ENCODE results near the gene MAP4K4. TPM values are rescaled to one million over a fixed set of nuclear protein-coding genes. Genes with fewer than 3 reads are reported as not detected.

The MAP4K4 gene
- total RNA-seq, 2 donors from 2014 or later, result 69.1 to 71.5 TPM

DNA sequence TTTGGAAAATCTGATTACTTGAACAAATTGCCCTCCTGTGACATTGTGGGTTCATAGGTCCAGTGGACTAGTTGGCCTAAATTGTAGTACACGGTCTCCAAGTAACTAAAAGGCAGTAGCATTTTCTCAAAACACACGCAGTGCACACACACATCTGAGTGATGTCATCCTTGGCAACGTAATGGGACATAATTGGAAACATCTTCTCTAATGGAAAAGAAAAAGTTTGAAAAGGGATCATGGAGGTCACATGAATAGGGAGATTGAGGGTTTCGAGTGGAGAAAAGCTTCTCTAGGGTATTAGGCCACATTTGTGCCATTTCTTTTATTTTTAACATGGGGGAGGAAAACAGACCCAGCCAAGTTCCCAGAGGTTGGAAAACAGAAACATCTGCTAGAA is 93.3 kb downstream of the MAP4K4 start:
- Mint-ChIP-seq H3K4me3 (no peak overlapping the region), H3K4me1 (ENCODE audit: low read depth in 2 of 2) (peaks cover 33 to 43% of the 10 kb centered on the region in 2 donors), H3K36me3 (peaks cover 11% of the 10 kb centered on the region), H3K27me3 (no peaks in the 10 kb centered on the region), H3K9me3 (no peaks in the 10 kb centered on the region), H3K27ac (peak overlapping the region in 1 of 2 donors; percentile 13)
- no peak for DNase-seq (ENCODE audit: low spot score)
- ATAC-seq, result no peak

DNA sequence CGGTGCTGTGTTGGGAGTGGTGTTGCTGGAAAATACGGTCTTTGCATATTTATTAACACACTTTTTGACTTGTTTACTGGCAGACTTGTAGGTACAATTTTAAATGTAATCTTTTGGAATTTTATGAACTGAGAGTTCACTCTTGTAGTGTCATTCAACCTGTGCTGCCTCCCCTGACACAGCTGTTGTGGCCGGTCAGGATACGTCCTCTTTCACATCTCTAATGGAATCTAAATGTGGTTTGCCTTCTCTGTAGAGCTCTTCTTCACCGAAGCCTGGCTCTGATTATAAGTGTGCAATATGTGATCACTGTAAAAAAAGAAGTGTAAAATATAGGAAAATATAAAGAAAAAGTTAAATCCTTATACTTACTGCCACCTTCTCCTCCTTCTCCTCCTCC is 94.7 kb downstream of the MAP4K4 start:
- no peaks in the 10 kb centered on the region for H3K27me3 Mint-ChIP-seq
- no peak overlapping the region for H3K4me3 Mint-ChIP-seq
- H3K27ac Mint-ChIP-seq, result no peak overlapping the region
- H3K4me1 Mint-ChIP-seq (ENCODE audit: low read depth in 2 of 2), result peaks cover 31 to 41% of the 10 kb centered on the region in 2 donors
- ATAC-seq, result no peak
- H3K9me3 Mint-ChIP-seq, result no peaks in the 10 kb centered on the region
- H3K36me3 Mint-ChIP-seq, result peaks cover 11% of the 10 kb centered on the region
- DNase-seq (ENCODE audit: low spot score), result no peak

DNA sequence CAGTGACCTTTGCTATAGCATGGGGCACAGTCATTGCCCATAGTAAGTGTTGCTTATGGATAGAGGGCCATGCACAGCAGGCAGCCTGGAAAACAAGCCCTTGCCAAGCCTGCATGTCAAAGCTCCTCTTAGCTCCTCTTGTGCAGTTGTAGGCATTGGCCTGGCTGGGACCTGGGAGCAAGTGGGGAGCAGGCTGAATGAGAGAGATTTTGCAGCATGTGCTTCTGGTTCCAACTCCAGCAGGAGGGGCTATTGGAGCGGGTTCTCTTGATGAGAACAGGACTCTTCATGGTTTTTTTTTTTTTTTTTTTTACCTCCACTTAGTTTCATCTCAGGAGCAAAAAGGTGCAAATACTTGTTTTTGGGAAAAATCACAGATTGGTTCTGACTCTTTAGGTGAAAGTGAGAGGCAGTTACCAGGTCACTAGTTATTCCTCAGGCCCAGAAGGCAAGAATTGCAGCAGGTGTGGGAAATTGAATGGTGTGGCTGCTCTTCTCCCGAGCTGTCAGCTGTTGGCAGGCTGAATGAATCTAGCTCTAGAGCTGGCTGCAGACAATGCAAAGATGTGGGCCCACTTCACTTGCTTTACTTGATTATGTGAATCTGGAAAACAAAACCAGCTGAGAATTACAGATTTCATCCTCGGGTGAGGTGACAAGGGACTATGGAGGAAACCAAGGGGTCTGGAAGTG is 95.9 kb downstream of the MAP4K4 start:
- Mint-ChIP-seq H3K4me3 (no peak overlapping the region), H3K9me3 (no peaks in the 10 kb centered on the region), H3K36me3 (peaks cover 11% of the 10 kb centered on the region), H3K4me1 (ENCODE audit: low read depth in 2 of 2) (peaks cover 25 to 40% of the 10 kb centered on the region in 2 donors), H3K27ac (no peak overlapping the region), H3K27me3 (no peaks in the 10 kb centered on the region)
- DNase-seq (ENCODE audit: low spot score) (no peak), ATAC-seq (no peak)

DNA sequence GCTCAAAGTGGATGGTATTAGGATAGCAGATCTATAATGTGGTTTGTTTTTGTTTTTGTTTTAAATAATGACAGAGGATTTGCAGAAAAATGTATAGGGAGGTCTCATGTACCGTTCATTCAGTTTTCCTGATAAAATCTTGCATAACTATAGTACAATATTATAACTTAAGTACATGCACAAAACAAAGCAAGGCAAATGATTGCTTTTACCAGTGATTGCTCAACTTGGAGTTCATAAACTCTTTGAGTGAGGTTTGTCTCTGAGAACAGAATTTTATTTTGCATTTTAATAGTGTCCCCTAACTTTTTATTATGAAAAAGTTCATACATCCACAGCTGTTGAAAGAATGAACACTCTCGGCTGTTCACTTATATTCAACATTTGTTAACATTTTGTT is 96.6 kb downstream of the MAP4K4 start:
- peaks cover 11% of the 10 kb centered on the region for H3K36me3 Mint-ChIP-seq
- no peak overlapping the region for H3K27ac Mint-ChIP-seq

DNA sequence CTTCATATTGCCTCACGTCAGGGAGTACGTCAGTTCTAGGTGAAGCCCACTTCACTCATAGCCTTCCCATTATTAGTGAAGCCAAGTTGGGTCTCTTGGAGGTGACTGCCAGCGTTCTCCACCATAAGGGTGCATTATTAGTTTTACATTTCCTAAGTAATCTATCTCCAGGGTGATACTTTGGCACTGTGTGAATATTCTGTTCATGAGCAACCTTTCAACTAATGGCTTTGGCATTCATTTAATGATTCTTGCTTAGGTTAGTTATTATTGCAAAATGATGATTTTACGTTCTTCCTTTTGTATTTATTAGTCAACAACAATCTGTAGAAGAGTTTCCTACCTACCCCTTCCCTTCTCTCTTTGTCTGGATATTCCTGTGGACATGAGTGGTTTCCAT is 97.5 kb downstream of the MAP4K4 start:
- Mint-ChIP-seq H3K36me3 (peaks cover 9% of the 10 kb centered on the region), H3K27me3 (no peaks in the 10 kb centered on the region), H3K4me3 (no peak overlapping the region), H3K4me1 (ENCODE audit: low read depth in 2 of 2) (peaks cover 21 to 36% of the 10 kb centered on the region in 2 donors), H3K9me3 (no peaks in the 10 kb centered on the region), H3K27ac (no peak overlapping the region)
- ATAC-seq (no peak), DNase-seq (ENCODE audit: low spot score) (no peak)

More for the DNA sequence above, 96.6 kb downstream of the MAP4K4 start:
- Mint-ChIP-seq H3K9me3 (no peaks in the 10 kb centered on the region), H3K4me1 (ENCODE audit: low read depth in 2 of 2) (peaks cover 20 to 37% of the 10 kb centered on the region in 2 donors), H3K4me3 (no peak overlapping the region), H3K27me3 (no peaks in the 10 kb centered on the region)
- no peak for DNase-seq (ENCODE audit: low spot score)
- ATAC-seq, result no peak

DNA sequence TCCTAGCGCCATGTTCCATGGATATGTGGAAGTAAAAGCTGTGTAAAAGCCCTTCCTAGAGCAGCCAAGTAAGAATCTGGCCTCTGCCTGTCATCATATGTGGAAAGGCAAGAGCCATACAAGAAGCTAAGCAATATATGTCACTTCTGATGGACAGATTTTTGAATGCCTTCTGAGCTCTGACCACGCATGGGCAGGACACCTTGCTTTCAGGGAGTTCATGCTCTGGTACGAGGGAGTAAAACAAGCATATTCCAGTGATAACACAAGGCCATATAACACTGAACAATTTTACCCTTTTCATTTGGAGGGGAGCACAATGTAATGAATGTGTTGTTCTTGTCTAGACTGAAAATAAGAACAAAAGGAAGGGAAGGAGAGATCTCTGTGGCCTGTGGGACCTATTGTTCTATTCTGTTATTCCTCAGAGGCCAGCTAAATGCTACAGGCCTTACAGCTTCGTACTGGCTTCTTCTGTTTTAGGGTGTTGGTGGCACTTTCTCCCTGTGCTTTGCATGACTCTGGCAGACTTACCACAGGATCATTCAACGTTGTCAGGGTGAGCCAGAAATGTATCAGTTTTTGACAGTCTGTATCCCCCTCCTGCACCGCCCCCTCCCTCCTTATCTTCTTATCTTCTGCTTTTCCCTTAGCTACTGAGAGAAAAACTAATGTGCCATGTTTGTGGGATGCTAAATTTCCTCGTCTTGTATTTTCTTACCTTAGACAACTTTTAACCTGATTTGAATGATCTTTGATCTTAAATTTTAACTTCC is 99.5 kb downstream of the MAP4K4 start:
- DNase-seq (ENCODE audit: low spot score), result no peak
- Mint-ChIP-seq H3K9me3 (no peaks in the 10 kb centered on the region), H3K4me3 (no peak overlapping the region), H3K36me3 (no peaks in the 10 kb centered on the region), H3K4me1 (ENCODE audit: low read depth in 2 of 2) (peaks cover 29 to 31% of the 10 kb centered on the region in 2 donors), H3K27ac (no peak overlapping the region), H3K27me3 (no peaks in the 10 kb centered on the region)
- no peak for ATAC-seq

DNA sequence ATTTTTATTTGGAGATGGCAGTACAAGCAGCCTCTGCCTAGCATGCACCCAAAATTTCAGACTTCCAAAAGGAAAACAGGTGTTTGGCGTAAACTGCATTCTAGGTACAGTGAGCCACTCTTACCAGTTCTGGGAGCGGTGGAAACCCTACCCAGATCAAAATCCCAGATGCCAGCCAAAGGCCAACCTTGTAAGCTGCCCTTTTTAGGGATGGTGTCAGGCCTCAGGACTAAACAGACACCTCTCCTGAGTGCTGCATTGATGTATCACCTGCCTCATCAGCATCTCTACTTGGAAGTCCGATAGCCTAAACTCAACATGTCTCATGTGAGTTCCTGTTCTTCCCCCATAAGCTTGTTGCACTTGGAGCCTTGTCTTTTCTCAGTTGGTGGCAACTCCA is 104.0 kb downstream of the MAP4K4 start:
- Mint-ChIP-seq H3K27me3 (no peaks in the 10 kb centered on the region), H3K4me3 (no peak overlapping the region), H3K9me3 (no peaks in the 10 kb centered on the region), H3K36me3 (no peaks in the 10 kb centered on the region), H3K27ac (no peak overlapping the region), H3K4me1 (ENCODE audit: low read depth in 2 of 2) (peaks cover 41 to 52% of the 10 kb centered on the region in 2 donors)
- no peak for DNase-seq (ENCODE audit: low spot score)
- no peak for ATAC-seq

DNA sequence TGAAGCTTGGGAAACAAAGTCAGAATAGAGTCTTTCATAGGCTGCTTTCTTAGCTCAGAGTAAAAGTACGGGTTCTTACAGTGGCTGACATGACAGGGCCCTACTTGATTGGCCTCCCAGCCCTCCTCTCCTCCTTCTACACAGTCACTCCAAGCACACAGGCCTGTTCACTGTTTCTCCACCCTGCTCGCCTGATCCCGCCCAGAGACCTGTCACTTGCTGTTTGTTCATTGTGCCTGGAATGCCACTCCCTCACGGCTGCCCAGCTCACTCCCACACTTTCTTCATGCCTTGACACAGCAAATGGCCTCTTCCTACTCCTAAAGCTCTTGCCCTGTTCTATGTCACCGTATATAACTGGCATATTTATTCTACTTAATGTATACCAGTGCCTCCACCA is 104.8 kb downstream of the MAP4K4 start:
- no peaks in the 10 kb centered on the region for H3K27me3 Mint-ChIP-seq
- H3K4me3 Mint-ChIP-seq, result no peak overlapping the region
- H3K27ac Mint-ChIP-seq, result no peak overlapping the region
- peaks cover 41 to 52% of the 10 kb centered on the region in 2 donors for H3K4me1 Mint-ChIP-seq (ENCODE audit: low read depth in 2 of 2)
- no peak for ATAC-seq
- no peaks in the 10 kb centered on the region for H3K36me3 Mint-ChIP-seq
- no peak for DNase-seq (ENCODE audit: low spot score)
- no peaks in the 10 kb centered on the region for H3K9me3 Mint-ChIP-seq

DNA sequence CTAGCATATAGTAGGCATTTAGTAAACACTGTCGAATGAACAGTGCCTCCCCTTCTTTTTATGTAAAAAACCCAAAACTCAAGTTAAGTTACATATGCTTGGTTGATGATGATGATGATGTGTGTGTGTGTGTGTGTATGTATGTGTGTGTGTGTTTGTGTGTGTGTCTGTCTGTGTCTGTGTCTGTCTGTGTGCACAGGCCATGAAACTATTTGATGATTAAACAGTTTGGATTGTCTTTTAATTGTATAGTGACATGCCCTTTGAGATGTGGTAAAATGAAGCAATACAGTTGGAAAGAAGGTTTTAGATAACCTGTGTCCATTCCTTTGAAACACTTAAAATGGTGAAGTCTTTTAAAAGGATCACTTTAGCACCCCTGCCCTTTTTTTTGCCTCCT is 105.6 kb downstream of the MAP4K4 start:
- no peaks in the 10 kb centered on the region for H3K9me3 Mint-ChIP-seq
- no peaks in the 10 kb centered on the region for H3K36me3 Mint-ChIP-seq
- no peaks in the 10 kb centered on the region for H3K27me3 Mint-ChIP-seq
- H3K27ac Mint-ChIP-seq, result no peak overlapping the region
- ATAC-seq, result no peak
- no peak overlapping the region for H3K4me3 Mint-ChIP-seq
- DNase-seq (ENCODE audit: low spot score), result no peak
- H3K4me1 Mint-ChIP-seq (ENCODE audit: low read depth in 2 of 2), result peaks cover 44 to 52% of the 10 kb centered on the region in 2 donors

DNA sequence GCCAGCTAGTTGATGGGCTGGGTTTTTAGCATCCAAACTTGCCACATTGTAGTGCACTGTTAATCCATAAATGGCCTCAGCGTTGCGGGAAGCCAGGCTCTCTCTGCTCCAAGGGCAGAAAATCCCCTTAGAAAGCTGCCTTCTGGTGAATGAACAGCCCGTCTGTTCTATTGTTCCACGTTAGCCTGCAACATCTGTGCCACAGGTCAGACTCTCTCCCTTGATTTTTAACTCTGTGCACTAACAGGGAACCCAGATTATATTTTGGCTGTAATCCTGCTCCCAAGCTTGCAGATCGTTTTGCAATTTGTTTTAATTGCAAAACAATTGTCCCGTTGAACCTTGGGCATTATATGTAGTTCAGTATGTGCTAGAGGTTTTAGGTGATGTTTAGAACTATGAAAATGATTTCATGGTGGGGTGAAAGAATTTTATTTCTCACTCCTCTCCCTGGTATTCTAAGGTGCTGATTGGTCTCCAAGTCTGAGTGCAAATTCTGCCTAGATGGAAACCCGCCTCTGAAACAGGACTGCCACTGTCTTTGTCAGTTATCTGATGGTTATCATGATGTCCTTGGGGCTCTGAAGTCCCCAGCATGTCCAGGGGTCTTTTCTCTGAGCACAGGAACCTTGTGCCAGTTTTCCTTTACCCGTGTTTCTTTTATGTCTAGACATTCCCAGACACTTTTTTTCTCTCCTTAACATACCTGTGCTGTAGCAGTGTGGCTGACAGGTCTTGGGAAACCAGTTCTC is 106.6 kb downstream of the MAP4K4 start:
- Mint-ChIP-seq H3K4me3 (no peak overlapping the region), H3K9me3 (no peaks in the 10 kb centered on the region), H3K27me3 (no peaks in the 10 kb centered on the region), H3K27ac (no peak overlapping the region), H3K36me3 (no peaks in the 10 kb centered on the region), H3K4me1 (ENCODE audit: low read depth in 2 of 2) (peaks cover 43 to 51% of the 10 kb centered on the region in 2 donors)
- no peak for DNase-seq (ENCODE audit: low spot score)
- no peak for ATAC-seq

DNA sequence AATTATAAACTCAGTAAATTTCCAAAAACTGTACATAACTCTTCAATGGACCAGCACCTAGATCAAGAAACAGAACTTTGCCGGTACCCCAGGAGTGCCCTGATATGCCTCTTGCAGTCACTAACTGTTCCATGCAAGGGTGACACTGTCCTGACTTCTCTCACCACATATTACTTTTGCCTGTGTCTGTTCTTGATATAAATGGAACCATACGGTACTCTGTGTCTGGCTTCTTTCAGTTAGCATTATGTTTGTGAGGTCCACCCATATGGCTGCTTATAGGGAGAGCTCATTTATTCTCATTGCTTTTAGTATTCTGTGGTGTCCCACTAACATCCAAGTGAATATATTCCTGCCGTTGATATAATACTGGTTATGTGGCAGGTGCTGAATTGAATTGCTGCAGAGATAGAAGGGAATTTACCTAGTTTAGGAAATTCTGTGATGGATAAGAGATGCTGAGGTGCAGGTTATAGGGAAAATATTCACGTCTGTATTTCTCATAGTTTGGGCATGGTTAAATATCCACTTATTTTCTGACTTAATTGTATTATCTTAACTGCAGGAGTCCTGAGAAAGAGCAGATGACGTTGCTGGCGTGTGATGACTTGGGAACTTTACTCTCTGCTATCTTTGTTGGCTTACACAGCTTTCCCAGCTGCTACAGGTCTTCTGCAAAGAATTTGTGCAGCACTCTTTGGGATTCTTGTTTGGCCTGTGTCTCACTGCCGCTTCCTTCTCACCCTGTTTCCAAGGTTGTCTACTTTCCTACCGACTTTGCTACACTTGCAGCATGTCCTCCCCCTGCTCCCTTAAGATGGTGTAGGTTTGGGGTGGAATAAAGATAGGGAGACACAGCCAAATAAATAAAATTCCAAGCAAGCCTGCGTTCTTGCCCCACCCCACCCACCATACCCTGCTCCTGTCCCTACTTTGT is 107.9 kb downstream of the MAP4K4 start:
- Mint-ChIP-seq H3K4me3 (peak overlapping the region; percentile 34), H3K4me1 (ENCODE audit: low read depth in 2 of 2) (peaks cover 41 to 43% of the 10 kb centered on the region in 2 donors), H3K27ac (peak overlapping the region; percentile 60 to 66), H3K9me3 (no peaks in the 10 kb centered on the region), H3K36me3 (no peaks in the 10 kb centered on the region), H3K27me3 (no peaks in the 10 kb centered on the region)
- DNase-seq (ENCODE audit: low spot score), result no peak
- ATAC-seq, result no peak

DNA sequence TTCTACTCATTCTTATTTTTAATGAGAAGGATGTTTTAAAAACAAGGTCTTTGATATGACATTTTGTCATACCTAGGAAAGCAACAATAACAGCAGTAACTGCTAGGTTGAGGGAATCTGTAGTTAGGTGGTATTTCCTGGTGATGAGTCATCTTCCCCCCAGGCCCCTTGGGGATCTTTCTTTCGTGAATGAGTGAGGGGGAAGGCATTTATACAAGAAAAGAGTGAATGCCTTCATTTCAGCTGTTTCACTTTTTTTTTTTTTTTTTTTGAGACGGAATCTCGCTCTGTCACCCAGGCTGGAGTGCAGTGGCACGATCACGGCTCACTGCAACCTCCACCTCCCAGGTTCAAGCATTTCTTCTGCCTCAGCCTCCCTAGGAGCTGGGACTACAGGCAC is 108.6 kb downstream of the MAP4K4 start:
- Mint-ChIP-seq H3K4me3 (peak overlapping the region; percentile 34), H3K27me3 (no peaks in the 10 kb centered on the region), H3K9me3 (no peaks in the 10 kb centered on the region), H3K27ac (peak overlapping the region; percentile 60 to 66), H3K36me3 (no peaks in the 10 kb centered on the region), H3K4me1 (ENCODE audit: low read depth in 2 of 2) (peaks cover 39 to 43% of the 10 kb centered on the region in 2 donors)
- DNase-seq (ENCODE audit: low spot score) (no peak), ATAC-seq (peak in 1 of 2 donors; percentile 71)

DNA sequence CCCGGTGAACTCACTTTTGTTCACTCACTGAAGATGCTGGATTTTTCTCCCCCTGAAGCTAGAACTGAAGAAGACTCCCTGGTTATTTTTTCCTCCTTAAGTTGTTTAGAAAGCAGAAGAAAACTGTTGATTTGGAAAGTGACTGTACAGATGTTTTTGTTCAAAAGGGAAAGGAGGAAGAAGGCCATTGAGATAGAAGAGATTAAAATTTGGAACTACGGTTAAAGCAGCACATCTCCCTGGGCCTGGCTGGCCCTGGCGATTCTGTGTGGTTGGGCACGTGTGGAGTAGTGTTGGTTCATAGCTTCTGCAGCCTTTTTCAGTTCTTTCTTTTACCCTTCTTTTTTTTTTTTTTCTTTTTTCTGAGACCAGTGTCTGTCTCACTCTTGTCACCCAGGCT is 109.2 kb downstream of the MAP4K4 start:
- Mint-ChIP-seq H3K4me3 (peak overlapping the region; percentile 41), H3K4me1 (ENCODE audit: low read depth in 2 of 2) (peaks cover 40 to 47% of the 10 kb centered on the region in 2 donors), H3K36me3 (no peaks in the 10 kb centered on the region), H3K27ac (peak overlapping the region; percentile 60 to 66), H3K9me3 (no peaks in the 10 kb centered on the region), H3K27me3 (no peaks in the 10 kb centered on the region)
- ATAC-seq (peak in 1 of 2 donors; percentile 13), DNase-seq (ENCODE audit: low spot score) (no peak)

Measured in natural killer cell treated with Interleukin-12 subunit alpha and Interleukin-12 subunit beta and Interleukin-15 and Interleukin-18, amount 100 ng/mL, for 72 hours (primary cell).